NCI-H2196 treated with DMSO at 0.1 percent for 48 hours (cell line): ENCODE results near the gene DRC7.

Experiments used
- DNase-seq: peaks from one replicate; lab custom pipeline; 2025; ENCODE audit not compliant: unreplicated experiment; lab: John Stamatoyannopoulos, UW

DRC7 gene

GRCh38 chr16:57690782-57691471 is 3.7 kb upstream of the DRC7 start:
- DNase-seq = no peak

DNA sequence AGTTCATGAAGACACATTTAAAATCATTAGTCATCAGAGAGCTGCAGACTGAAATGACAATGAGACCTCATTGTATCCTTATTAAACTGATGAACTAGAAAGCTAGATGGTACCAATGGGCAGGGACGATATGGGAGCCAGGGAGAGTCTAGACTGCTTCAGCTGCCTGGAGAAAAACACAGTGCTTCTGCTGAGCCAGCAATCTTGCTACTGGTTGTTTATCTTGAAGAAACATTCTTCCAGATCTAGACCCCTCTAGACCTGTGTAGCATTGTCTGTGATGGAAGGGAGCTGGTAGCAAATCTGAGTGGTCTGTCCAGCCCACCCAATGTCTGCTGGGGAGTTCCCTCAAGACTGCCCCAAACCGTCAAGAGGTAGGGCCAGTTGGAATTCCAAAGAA is 2.0 kb upstream of the DRC7 start:
- DNase-seq = no peak

DNA sequence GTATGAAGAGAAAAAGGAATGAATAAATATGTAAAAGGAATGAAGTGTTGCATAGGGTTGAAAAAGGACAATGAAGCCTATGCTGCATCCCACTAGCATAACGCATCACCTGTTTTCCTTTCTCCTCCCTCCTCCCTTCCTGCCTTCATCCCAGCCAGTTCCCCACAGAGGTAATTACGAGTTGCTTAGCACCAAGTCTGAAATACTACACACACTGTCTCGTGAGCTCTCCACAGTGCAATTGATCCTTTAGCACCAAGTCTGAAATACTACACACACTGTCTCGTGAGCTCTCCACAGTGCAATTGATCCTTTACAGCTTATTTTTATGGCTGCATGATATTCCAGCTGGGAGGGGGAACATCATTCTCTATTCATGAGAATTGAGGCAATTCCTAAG is 1.1 kb upstream of the DRC7 start:
- DNase-seq = no peak

GRCh38 chr16:57694231-57694724 is 328 bp upstream of the DRC7 start:
- no peak for DNase-seq

GRCh38 chr16:57695680-57696069 is 1.1 kb downstream of the DRC7 start:
- no peak for DNase-seq

DNA sequence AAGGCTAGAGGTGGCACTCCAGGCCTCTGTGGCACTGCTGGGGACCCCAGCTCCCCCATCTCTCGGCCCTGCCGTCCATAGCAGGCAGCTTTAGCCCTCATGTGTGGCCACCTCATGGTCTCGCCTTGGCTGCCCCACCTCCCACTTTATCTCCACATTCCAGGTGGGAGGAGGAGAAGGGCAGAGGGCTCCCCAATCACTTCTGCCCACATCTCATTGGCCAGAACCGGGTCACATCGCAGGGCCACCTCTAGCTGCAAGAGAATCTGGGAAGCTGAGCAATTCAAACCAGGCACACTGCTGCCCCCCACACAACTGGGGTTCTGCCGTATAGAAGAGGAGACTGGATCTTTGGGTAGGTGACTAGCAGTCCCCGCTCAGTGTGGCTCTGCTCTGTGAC is 1.6 kb downstream of the DRC7 start:
- no peak for DNase-seq

DNA sequence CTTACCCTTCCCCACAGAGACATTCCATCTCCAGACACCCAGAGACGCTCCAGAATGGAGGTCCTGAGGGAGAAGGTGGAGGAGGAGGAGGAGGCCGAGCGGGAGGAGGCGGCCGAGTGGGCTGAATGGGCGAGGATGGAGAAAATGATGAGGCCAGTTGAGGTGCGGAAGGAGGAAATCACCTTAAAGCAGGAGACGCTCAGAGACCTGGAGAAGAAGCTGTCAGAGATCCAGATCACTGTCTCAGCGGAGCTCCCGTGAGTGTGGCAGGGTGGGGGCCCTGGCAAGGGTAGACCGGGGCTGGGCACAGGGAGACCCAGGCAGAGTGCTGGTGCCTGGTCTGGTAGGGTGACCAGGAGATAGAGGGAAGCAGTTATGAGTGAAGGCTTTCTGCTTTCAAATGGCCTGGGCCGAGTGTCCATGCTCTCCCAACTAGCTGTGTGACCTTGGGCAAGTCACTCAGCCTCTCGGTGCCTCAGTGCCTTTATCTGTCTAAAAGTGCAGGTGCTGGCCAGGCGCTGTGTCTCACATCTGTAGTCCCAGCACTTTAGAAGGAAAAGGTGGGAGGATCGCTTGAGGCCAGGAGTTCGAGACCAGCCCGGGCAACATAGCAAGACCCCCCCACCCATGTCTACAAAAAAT is 3.4 kb downstream of the DRC7 start:
- DNase-seq = no peak

GRCh38 chr16:57698812-57699405 is 4.3 kb downstream of the DRC7 start:
- no peak for DNase-seq

DNA sequence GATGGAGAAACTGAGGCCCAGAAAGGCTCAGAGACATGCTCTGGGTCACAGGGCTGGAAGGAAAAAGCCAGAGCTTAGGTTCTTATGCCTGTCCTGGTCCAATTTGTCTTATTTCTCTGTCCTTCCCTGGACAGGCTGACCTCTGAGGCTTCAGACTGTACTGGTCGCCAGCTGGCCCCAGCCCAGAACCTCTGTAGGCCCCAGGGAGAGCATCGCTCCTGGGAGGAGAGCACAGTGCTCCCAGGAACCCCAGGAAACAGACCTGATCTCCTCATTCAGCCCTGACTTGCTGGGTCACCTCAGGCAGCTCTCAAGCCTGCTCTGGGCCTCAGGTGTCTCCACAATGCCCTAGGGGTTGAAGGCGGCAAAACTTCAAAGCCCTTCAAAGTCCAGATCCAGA is 4.9 kb downstream of the DRC7 start:
- no peak for DNase-seq

- DNase-seq = no peak
Measured at GRCh38 chr16:57699899-57700298, 5.3 kb downstream of the DRC7 start.

- no peak for DNase-seq
Measured at GRCh38 chr16:57700781-57701551, 6.4 kb downstream of the DRC7 start.

- no peak for DNase-seq
Measured at GRCh38 chr16:57701759-57702371, 7.3 kb downstream of the DRC7 start.

DNA sequence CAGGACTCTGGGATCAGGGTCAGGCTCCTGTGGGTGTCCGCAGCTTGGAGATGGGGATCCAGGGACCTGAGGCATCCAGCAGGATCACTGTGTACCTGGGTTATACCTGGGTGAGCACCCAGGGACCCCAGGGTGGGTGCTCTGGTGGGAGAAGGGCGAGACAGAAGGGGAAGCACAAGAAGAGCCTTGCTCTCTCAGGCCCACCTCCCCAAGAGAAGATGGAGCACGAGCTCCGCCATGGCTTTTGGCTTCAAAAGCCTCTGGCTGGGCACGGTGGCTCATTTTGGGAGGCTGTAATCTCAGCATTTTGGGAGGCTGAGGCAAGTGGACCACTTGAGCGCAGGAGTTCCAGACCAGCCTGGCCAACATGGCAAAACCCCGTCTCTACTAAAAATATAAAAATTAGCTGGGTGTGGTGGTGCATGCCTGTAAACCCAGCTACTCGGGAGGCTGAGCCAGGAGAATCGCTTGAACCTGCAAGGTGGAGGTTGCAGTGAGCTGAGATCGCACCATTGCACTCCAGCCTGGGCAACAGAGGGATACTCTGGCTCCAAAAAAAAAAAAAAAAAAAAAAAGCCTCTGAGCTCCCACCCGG is 8.9 kb downstream of the DRC7 start:
- no peak for DNase-seq

GRCh38 chr16:57704011-57704904 is 9.7 kb downstream of the DRC7 start:
- DNase-seq = no peak

- DNase-seq = no peak
Measured at GRCh38 chr16:57704905-57705852, 10.6 kb downstream of the DRC7 start.

- DNase-seq = no peak
Measured at GRCh38 chr16:57706717-57707116, 12.1 kb downstream of the DRC7 start.

DNA sequence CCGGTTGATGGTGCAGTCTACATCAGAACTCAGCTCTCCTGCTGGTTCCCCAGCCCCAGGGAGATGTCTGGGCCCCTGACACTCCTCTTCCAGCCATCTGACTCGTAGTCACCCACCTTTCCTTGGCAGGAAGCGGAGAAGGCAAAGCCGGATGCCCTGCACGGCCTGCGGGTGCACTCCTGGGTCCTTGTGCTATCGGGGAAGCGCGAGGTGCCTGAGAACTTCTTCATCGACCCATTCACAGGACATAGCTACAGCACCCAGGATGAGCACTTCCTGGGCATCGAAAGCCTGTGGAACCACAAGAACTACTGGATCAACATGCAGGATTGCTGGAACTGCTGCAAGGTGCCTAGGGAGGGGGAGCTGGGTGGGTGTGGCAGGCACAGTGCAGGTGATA is 12.7 kb downstream of the DRC7 start:
- DNase-seq = no peak

- no peak for DNase-seq
Measured at GRCh38 chr16:57708168-57708567, 13.6 kb downstream of the DRC7 start.

GRCh38 chr16:57709663-57710062 is 15.1 kb downstream of the DRC7 start:
- DNase-seq = no peak
